ENCODE data around the gene NUP35. TPM values are rescaled to one million over a fixed set of nuclear protein-coding genes. Genes with fewer than 3 reads are reported as not detected.

NUP35 gene
- polyA plus RNA-seq, 3 donors = 21.8 to 27.9 (median 25.6) TPM

DNA sequence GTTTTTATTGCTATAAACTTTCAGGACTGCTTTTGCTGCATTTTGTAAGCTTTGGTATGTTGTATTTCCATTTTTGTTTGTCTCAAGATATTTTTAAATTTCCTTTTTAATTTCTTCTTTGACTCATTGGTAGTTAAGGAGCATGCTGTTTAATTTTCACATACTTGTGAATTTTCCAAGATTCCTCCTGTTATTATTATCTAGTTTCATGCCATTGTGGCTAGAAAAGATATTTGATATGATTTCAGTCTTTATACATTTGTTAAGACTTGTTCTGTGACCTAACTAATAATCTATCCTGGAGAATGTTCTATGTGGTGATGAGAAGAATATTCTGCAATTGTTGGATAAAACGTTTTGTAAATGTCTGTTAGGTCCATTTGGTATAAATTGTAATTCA, 62.1 kb downstream of the NUP35 start:
- no peak for DNase-seq (ENCODE audit: extremely low read depth in 1 of 11, low read depth in 9 of 11, low spot score in 4 of 11)

- DNase-seq (ENCODE audit: extremely low read depth in 1 of 11, low read depth in 9 of 11, low spot score in 4 of 11) = no peak
These were observed 62.5 kb downstream of the NUP35 start for GRCh38 chr2:183186766-183187165.

GRCh38 chr2:183192343-183192742, 68.1 kb downstream of the NUP35 start:
- no peak for DNase-seq (ENCODE audit: extremely low read depth in 1 of 11, low read depth in 9 of 11, low spot score in 4 of 11)

GRCh38 chr2:183193904-183194303, 69.7 kb downstream of the NUP35 start:
- no peak for DNase-seq (ENCODE audit: extremely low read depth in 1 of 11, low read depth in 9 of 11, low spot score in 4 of 11)

- DNase-seq (ENCODE audit: extremely low read depth in 1 of 11, low read depth in 9 of 11, low spot score in 4 of 11) = no peak
These were observed 71.2 kb downstream of the NUP35 start for GRCh38 chr2:183195397-183195796.

DNA sequence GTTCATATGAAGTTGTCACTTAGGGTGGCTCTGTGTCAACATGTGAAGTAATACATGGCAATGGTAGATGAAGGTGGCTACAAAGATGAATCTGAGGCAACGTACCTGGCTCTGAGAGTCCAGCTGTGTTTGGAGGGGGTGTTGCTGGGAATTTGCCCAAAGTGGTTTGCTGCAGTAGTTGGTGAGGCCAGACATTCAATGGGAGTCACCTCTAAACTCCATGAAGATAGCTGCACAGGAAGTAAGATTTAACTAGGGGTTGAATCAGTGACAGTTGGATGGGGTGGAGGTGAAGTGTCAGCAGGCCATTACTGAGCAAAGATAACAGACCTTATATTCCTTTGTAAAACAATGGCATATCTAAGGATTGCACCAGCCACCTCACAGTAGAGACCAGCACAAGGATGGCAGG, 71.8 kb downstream of the NUP35 start:
- DNase-seq (ENCODE audit: extremely low read depth in 1 of 11, low read depth in 9 of 11, low spot score in 4 of 11) = no peak

GRCh38 chr2:183204397-183204796, 80.2 kb downstream of the NUP35 start:
- DNase-seq (ENCODE audit: extremely low read depth in 1 of 11, low read depth in 9 of 11, low spot score in 4 of 11) = no peak

DNA sequence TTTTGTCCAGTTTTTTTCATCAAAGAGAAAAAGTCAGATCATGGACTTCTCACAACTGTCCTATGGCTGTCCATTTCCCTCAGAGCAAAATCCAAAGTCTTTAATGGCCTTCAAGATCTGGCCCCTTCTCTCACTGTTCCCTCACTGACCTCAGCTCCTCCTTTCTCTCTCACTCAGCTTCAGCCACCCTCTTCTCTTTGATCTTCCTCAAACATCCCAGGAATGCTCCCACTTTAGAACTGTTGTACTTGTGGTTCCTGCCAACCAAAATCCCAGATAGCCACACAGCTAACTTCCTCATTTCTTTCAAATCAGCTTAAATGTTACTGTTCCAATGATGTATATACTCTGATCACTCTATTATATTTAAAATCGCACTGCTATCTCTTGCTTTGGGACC, 82.9 kb downstream of the NUP35 start:
- no peak for DNase-seq (ENCODE audit: extremely low read depth in 1 of 11, low read depth in 9 of 11, low spot score in 4 of 11)

GRCh38 chr2:183209395-183210028, 85.3 kb downstream of the NUP35 start:
- DNase-seq (ENCODE audit: extremely low read depth in 1 of 11, low read depth in 9 of 11, low spot score in 4 of 11) = no peak

Other genes with a start within 250 kb of the NUP35 start
- gene NCKAP1, start 86.0 kb upstream of the NUP35 start, polyA plus RNA-seq (ENCODE audit: insufficient read length in 3 of 3) = 100 to 1,000 TPM; 114 to 145 (median 121) TPM
- 1 to 10 TPM; 4.9 to 6.5 (median 5.3) TPM for gene DUSP19, start 45.7 kb upstream of the NUP35 start, polyA plus RNA-seq (ENCODE audit: insufficient read length in 3 of 3)

Data from renal cortex interstitium (tissue), 11 donors.